ENCODE data around the gene ZNF747.
"Not testable (repeated sequence)": the region's sequence is repeated elsewhere in the genome, so short reads cannot be mapped to it uniquely, and the experiment has no call there.

The ZNF747 gene

GRCh38 chr16:30557957-30558788, 23.5 kb upstream of the ZNF747 start, which contains the start of gene ZNF764:
ZNF764 (minus strand) TSS chr16:30558374; CDS start chr16:30558182, 192 bp downstream.
- in situ Hi-C loops (cut with MboI; ENCODE audit: low sequenced_read_pairs): no loop called here

- in situ Hi-C loops (cut with MboI; ENCODE audit: low sequenced_read_pairs): no loop called here
Observed at GRCh38 chr16:30557707-30557956, 23.0 kb upstream of the ZNF747 start.

- in situ Hi-C loops (cut with MboI; ENCODE audit: low sequenced_read_pairs): no loop called here
Observed at GRCh38 chr16:30556125-30556473, 21.4 kb upstream of the ZNF747 start.

- in situ Hi-C loops (cut with MboI; ENCODE audit: low sequenced_read_pairs): no loop called here
Observed at GRCh38 chr16:30555315-30556124, 20.9 kb upstream of the ZNF747 start.

GRCh38 chr16:30554557-30555314, 20.1 kb upstream of the ZNF747 start:
- in situ Hi-C loops (cut with MboI; ENCODE audit: low sequenced_read_pairs): no loop called here

- in situ Hi-C loops (cut with MboI; ENCODE audit: low sequenced_read_pairs): no loop called here
Observed at GRCh38 chr16:30553393-30553899, 18.8 kb upstream of the ZNF747 start.

GRCh38 chr16:30552956-30553355, 18.3 kb upstream of the ZNF747 start:
- in situ Hi-C loops (cut with MboI; ENCODE audit: low sequenced_read_pairs): no loop called here

- in situ Hi-C loops (cut with MboI; ENCODE audit: low sequenced_read_pairs): no loop called here
Observed at GRCh38 chr16:30551781-30552180, 17.1 kb upstream of the ZNF747 start.

- in situ Hi-C loops (cut with MboI; ENCODE audit: low sequenced_read_pairs): no loop called here
Observed at GRCh38 chr16:30548416-30549253, 14.0 kb upstream of the ZNF747 start.

- in situ Hi-C loops (cut with MboI; ENCODE audit: low sequenced_read_pairs): no loop called here
Observed at GRCh38 chr16:30546115-30546514, 11.5 kb upstream of the ZNF747 start.

- in situ Hi-C loops (cut with MboI; ENCODE audit: low sequenced_read_pairs): no loop called here
Observed at GRCh38 chr16:30543067-30543466, 8.4 kb upstream of the ZNF747 start.

GRCh38 chr16:30541502-30542329, 7.1 kb upstream of the ZNF747 start:
- in situ Hi-C loops (cut with MboI; ENCODE audit: low sequenced_read_pairs): no loop called here

- in situ Hi-C loops (cut with MboI; ENCODE audit: low sequenced_read_pairs): not testable (repeated sequence)
Observed at GRCh38 chr16:30540916-30541464, 6.3 kb upstream of the ZNF747 start.

- in situ Hi-C loops (cut with MboI; ENCODE audit: low sequenced_read_pairs): not testable (repeated sequence)
Observed at GRCh38 chr16:30539986-30540526, 5.4 kb upstream of the ZNF747 start.

GRCh38 chr16:30539000-30539964, 4.6 kb upstream of the ZNF747 start:
- in situ Hi-C loops (cut with MboI; ENCODE audit: low sequenced_read_pairs): no loop called here

GRCh38 chr16:30536391-30537024, 1.9 kb upstream of the ZNF747 start:
- in situ Hi-C loops (cut with MboI; ENCODE audit: low sequenced_read_pairs): not testable (repeated sequence)

- in situ Hi-C loops (cut with MboI; ENCODE audit: low sequenced_read_pairs): no loop called here
Observed at GRCh38 chr16:30535777-30536190, 1.1 kb upstream of the ZNF747 start.

Data from hTERT RPE-1 (cell line).